Effector CD4-positive, alpha-beta T cell (primary cell): ENCODE measurements around the gene CANT1.
A peak's percentile ranks its signal among the peaks of the same experiment; 100 is the strongest.
"Not testable (repeated sequence)": the region's sequence is repeated elsewhere in the genome, so short reads cannot be mapped to it uniquely, and the experiment has no call there.

Experiments used
- DNase-seq: peaks from one replicate; pipeline ENCODE4 v3.0.0-alpha.2; 2020

Gene CANT1

DNA sequence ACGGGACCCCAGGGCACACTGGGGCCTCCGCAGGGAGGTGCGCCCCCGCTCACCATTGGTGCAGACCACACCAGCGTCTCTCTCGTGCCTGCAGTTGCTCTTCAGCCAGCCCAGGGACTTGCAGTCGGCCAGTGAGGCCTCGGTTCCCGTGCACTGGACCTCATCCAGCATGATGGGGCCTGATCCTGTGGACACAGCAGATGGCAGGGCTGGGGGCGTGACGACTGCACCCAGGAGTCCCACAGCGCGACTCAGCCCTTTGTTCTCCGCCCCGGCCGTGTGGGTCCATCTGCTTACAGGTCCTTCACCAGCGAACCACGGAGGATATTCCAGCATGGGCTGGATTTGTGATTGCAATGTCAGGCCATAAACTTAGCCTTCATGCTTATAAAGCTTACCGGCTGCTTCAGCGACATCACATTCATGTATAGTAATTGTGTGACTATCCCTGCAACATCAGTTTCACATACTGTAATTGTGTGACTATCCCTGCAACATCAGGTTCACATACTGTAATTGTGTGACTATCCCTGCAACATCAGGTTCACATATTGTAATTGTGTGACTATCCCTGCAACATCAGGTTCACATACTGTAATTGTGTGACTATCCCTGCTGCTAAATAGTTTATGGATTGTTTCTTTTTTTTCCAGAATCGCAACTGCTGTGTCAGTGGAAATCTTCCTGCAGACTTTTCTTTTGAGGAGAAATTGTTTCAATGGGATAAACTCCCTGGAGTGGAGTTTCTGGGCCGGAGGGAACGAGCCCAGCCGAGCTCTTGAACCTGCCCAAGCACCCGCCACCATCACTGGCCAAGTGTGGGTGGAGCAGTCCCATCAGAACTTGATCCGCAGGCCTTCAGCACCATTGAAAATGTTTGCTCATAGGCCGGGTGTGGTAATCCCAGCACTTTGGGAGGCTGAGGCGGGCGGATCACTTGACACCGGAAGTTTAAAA lies 34.7 kb downstream of the CANT1 start:
- no peak for DNase-seq

DNA sequence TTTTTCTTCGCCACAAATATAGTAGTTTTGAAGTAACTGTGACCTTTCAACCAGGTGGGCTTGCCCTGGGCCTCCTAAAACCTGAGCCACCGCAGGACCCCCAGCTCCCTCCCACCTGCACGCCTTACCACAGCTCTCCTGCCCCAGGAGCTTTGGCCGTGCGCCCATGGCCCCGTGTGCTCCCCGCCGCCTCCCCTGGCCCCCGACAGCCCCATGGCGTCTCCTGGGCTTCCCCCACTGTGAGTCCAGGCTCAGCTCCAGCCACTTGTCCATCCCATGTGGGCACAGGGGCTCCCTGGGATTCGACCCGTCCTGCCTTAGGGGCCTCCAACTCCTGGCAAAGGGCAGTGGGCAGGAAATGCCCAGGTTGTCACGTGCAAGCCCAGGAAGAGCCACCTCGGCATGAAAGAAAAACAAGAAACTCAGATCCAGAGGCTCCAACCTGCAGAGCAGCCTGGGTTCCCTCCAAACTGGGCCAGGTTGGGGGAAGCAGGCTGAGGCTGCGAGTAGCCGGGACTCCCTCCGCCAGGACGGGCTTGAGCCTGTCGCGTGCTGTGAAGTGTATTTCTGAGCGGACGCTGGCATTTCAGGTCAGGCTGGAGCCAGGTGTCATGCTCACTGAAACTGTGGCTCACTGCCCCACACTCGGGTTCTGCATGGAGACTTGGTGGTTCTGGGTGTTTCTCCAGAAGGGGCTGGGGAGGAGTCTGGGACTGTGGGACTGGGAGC lies 35.6 kb downstream of the CANT1 start:
- no peak for DNase-seq

DNA sequence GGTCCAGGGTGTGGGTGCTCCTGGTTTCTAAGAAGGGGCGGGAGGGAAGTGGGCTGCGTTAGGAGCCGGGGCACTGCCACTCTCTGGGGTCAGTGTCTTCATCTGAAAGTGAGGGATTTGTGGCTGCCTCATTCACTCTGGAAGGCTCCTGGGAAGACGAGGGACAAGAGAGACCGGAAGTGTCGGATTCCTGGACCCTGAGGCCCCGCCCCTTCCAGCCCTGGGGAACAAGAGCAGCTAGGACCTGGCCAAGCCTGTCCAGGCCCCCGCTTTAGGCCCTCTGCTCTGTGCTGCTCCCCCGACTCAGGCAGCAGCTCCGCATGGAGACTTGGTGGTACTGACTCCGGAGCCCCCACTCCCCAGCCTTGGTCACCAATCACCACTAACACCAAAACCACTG lies 36.4 kb downstream of the CANT1 start:
- no peak for DNase-seq

DNA sequence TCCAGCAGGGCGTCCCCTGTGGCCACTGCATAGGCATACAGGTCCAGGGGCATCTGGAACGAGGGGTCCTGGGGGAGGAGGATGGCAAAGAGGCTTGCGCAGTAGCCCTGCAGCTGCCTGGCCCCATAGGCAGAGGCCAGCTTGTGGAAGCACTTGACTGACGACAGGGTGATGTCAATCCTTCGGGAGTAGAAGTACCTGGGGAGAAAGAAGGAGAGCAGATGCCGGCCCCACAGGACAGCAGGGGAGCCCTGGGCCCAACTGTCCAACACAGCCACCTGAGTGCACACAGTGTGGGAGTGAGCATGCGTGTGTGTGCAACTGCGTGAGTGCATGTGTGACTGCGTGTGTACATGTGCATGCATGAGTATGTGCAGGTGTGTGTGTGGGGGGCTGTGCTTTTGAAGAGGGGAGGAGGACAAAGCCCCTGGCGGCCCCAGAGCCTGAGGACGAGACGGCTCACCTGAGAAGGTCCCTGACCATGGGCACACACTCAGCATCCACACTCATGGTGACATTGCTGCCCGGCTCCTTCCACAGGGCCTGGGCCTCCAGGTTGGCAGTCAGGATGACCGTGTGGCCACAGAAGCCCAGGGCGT lies 37.0 kb downstream of the CANT1 start:
- DNase-seq = no peak

DNA sequence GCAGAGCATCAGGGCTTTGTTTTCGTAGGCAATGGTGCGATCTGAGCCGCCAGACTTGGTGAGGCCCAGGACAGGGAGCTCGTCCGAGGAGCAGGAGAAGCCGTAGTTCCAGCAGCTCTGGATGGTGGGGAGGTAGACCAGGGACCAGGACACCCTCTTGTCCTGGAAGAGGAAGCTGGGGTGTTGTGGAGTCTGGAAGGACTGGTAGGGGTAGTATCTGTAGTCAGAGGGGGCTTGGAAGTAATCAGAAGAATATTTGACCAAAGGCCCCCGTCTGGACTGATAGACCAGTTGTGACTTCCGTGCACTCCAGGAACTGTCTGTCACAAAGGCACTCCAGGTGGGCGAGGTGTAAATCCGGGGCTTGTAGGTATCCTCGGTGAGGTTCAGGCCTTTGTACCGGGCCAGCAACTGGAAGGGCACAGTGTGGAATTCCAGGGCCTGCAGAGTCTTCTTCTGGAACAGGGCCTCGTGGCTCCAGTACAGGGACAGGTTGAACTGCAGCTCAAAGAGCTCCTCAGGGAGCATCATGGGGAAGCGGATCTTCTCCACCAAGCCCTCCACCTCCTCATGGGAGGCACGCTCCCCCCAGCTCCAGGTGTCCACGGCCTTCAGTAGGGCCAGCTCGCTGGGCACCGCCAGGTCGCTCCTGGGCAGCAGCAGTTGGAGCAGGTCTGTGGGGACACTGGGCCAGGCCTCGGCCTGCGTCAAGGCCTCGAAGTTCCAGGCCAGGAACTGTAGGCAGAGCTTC lies 37.6 kb downstream of the CANT1 start:
- DNase-seq = no peak

DNA sequence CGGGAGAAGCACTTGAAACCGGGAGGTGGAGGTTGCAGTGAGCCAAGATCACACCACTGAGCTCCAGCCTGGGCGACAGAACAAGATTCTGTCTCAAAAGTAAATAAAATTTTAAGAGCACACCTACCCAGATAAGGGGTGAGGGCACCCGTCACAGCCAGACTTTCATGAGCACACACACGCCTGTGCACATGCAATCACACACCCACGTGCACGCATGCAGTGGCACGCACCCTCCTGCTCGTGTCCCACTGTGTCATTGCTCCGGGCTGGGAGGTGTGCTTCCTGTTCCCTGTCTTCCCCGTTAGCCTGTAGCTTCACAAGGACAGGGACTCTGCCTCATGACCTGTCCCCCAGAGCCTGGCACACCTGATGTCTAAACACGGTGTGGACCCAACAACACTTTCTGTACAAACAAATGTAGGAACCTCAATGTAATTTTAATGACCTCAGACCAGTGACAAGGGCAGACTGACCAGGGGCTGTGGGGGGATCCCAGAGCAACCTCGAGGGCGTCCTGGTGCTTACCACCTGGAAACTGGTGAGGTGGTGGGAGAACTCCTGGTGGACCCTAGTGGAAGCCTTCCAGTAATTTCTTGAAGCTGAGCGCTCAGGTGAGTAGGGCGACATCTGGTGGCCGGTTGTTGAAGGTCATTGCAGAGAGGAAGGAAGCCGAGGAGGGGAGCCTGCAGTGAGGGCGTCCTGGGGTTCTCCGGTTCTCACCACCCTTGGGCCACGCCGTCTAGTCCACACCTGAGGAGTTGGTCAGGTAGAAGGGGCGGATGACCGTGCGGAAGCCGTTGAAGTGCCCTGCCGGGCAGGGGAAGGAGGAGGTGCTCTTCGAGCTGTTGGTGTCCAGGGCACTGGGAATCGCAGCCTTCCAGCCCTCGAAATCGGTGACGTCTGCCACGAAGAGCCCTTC lies 38.5 kb downstream of the CANT1 start:
- peak; percentile 77 for DNase-seq

DNA sequence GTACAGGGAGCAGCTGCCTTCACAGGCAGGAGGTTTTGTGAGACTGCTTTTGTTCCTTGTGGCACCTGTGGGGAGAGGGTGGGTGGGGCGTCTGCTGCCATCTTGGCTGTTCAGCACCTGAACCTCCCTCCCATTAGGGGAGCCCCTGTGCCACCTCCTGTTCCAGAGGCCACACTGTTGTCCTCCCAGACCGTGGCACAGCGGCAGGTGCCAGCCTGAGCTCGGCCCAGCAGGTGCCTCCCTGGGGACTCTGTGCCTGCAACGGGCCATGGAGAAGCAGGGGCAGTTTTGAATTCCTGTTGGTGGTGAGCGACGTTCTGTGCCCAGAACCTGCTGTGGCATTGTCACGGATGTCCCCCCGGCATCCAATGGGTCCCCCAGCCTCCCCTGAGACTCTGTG lies 39.7 kb downstream of the CANT1 start:
- DNase-seq = no peak

DNA sequence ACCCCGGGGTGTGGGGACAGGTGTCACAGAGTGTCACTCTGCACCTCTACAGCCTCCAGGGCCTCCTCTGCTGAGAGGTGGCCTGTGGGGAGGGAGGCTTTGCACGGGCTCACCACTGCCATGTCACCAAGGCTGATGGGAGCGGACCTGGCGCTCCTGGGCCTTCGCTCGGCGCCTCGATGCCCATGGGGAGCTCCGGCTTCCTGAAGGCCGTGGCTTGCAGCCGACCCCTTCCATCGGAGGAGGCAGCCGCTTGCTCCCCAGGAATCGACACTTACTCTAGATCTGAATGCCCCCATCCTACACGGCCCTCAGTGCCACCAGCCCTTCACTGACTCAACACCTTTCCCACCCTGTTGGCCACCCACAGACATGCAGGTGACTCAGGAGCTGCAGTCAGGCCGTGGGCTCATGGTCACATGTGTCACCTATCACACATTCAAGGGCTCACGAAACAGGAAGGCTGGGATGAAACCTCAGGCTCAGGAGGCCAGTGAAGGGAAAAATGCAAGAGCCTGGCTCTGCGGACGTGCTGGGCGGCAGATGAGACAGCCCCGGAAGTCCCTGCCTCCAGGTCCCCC lies 41.7 kb downstream of the CANT1 start:
- DNase-seq = no peak

DNA sequence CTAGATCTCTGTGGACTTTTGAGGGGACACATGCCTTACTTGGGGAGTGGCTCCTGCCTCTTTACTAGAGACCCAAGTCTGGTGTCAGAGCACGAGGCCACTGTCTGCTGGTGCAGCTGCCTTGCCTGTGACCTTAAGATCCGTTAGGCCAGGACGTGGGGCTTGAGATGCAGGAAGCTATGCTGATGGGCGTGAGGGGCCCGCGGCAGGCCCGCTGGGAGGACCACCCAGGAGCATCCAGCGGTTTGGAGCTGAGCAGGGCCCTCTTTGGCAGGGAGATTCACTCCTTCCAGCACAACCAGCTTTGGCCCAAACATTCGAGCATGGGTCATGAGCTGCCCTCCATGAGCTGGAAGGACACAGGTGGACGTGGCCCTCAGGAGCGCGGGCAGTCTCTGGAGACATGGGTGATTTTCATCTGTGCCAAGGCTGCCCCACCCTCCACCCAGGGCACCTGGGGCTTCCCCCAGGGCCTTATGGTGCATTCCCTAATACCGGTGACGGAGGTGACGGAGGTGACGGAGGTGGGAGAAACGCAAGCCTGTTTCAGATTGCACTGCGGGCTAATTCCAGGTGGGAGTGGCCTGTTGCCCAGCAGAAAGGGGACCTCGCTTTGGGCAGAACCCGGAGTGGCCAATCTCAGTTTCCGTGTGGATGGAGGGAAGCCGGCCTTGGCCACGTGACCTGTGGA lies 42.5 kb downstream of the CANT1 start:
- no peak for DNase-seq

DNA sequence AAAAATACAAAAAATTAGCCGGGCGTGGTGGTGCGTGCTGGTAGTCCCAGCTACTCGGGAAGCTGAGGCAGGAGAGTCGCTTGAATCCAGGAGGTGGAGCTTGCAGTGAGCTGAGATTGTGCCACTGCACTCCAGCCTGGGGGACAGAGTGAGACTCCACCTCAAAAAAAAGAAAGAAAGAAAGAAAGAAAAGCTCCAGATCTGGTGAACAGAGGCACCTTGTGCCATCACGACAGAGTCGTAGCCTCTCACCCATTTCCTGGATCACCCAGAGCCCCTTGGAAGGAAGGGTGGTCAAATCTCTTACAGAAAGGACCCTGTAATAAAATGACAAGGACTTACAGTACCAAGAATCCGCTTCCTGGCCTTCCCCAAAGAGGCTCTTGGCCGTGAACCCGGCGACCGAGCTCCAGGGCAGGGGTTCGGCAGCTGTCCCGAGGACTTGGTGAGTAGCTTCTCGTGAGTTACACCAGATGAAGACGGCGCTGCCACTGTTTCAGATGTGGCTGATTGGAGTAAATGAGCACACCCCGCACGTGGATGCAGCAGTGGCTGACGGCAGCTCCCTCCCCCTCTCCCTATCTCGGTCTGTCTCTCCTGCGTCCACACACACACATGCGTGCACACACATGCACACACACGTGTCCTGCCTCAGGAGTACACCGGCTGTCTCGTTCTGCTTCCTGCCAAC lies 43.3 kb downstream of the CANT1 start:
- DNase-seq = no peak

DNA sequence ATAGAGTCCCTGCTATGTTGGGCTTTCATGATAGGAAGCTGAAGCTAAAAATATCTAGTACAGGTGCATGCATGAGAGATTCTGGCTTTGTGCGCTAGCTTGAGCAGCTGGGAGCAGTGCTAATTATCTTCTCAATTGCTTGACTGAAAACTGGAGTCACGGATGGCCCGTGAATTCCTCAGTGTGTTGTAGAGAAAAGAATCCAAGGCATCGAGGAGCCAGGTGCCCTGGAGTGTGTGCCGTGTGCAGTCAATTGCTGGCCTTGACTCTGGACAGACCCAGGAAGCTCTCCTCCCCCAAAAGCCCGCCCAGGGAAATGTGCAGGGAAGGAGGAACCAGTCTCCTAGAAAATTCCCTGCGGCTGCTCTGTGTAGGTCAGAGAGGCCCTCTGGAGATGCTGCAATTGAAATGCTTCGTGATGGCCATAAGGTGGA lies 44.1 kb downstream of the CANT1 start:
- no peak for DNase-seq

DNA sequence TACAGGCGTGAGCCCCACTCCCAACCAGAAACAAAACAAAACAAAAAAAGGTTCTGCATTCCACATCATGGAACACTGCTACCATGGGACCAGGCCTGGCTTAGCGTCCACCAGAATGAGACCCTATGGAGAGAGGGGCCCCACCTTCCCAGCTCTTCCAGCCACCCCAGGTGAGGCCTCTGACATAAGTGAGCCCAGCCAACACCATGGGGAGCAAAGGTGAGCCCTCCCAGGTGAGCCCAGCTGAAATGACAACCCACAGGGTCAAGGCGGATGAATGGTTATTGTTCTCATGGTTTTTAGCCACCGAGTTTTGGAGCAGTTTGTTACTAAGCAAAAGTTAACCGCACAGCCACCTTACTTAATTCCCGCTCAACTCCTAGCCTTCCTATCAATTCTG lies 46.2 kb downstream of the CANT1 start:
- DNase-seq = no peak

DNA sequence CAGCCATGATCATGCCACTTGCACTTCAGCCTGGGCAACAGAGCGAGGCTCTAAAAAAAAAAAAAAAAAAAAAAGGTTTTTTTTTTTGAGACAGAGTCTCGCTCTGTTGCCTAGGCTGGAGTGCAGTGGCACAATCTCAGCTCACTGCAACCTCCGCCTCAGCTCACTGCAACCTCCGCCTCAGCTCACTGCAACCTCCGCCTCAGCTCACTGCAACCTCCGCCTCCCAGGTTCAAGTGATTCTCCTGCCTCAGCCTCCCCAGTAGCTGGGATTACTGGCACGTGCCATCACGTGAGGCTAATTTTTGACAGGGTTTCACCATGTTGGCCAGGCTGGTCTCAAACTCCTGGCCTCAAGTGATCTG lies 46.6 kb downstream of the CANT1 start:
- DNase-seq = not testable (repeated sequence)

DNA sequence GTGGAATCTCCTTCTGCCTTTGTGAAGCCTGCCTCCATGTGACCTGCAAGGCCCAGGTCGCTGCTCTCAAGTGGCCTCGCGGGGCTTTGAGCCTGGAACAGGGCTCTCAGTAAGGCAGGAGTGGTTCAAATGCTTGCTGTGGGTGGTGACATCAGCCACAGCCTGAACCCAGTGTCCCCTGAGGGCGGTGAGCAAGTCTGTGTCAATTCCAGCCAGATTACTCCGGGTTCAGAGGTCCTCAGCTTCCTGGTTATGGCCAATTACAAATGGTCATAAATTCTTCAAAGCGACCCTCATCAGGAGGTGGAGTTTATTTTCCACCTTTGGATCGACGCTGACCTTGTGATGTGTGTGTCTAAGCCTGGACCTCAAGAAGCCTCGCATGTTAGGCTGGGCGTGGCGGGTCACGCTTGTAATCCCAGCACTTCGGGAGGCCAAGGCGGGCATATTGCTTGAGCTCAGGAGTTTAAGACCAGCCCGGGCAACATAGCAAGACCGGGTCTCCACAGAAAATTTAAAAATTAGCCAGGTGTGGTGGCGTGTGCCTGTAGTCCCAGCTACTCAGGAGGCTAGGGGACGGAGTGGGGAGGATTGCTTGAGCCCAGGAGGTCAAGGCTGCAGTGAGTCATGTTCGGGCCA lies 47.1 kb downstream of the CANT1 start:
- DNase-seq = no peak

DNA sequence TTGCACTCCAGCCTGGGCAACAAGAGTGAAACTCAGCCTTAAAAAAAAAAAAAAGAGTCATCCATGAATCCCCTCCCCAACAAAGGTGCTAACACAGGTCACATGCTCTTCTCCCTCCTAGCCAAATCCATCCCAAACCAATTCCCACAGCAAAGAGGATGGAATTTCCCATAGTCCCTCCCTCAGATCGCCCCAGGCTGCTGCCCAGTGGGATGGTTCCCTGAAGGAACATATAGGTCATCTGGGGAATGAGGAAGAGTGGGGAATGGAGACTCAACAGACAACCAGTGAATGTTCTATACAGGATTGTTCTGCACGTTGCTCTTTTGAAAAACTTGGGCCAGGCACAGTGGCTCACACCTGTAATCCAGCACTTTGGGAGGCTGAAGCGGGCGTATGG lies 48.0 kb downstream of the CANT1 start:
- DNase-seq = no peak

DNA sequence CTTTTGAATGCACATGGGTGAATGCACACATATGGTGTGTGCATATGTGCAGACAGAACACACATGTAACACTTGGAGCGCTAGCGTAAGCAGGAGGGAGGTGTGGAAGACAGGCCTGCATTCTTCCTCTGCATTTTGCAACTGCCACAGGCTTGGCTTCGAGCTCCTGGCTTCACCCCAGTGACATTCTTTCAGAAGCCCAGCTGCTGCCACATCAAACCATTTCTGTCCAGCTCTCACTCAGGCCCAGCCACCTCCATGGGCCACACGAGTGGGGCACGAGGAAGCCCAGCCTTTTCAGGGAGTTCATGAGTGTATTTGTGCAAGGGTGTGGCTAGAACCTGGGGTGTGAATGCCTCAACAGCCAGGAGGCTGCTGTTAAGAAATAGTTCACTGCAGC lies 48.6 kb downstream of the CANT1 start:
- DNase-seq = no peak

DNA sequence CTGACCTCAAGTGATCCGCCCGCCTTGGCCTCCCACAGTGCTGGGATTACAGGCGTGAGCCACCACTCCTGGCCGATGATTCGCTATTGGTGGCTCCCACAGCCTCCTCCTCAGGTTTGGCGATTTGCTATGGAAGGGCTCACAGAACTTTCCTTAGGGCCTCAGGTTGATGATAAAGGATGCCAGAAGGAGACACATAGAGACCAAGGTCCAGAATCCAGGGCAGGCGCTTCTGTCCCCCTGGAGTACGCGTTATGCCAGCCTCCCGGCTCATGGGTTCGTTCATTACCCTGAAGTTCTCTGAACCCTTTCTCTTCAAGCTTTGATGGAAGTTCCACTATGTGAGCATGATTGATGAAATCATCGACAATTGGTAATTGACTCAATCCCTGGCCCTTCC lies 49.8 kb downstream of the CANT1 start:
- no peak for DNase-seq

DNA sequence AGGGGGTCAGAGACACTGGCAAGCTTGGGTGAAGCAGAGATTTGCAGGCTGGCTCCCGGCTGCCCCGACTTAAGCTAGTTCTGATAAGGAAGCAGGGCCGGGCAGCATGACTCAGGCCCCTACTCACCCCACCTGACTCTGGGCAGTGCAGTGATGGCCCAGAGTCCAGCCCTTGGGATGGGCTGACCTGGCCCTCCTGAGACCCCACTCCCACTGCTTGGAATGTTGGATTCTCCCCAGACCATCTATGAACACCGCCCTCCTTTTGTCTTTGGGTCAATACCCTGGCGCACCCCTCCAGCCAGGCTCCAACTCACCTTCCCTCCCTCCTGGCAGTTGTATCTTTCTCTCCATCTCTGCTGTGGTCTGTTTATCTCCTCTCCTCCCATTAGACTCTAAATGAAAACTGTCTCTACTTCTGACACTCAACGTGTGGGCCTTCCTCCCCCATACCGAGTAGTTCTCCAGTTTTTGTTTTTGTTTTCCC lies 50.9 kb downstream of the CANT1 start:
- DNase-seq = no peak

DNA sequence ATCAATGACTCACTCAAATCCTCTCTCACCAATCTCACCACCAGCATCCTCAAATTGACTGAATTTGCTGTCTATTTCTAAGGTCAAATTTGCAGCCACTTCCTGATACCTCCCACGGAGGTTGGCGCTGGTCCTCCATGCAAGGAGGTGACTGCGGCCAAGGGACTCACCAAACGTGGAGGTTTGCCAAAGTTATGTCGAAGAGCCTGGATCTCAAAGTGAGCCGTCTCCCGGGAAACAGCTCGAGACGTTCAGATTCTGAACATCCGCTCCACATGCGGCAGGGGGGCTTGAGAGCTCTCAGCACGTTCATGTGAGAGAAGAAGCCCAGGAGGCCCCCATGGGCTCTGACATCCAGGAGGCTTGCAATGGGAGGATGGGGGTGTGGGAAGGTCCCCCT lies 52.4 kb downstream of the CANT1 start:
- DNase-seq = no peak

DNA sequence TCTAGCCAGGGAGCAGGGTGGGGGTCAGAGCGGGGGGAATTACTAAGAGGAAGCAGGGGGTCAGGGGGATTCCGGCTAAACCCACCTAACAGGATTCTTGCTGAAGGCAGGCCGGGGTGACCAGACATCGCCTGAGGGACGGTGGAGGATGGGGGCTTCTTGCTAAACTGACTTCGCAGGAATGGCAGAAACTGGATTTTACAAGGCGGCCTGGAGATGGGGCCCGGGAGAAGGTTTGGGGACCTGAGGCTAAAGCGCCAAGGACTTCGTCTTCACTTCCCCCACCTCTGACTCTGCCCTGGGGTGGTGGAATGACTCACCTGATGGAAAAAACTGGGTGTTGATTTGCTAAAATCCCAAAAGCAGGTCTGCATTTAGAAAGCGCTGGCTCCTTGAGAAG lies 53.3 kb downstream of the CANT1 start:
- DNase-seq = no peak
